A549 (cell line): ENCODE measurements around the gene BCAS1. TPM values are rescaled to one million over a fixed set of nuclear protein-coding genes. Genes with fewer than 3 reads are reported as not detected.
A peak's percentile ranks its signal among the peaks of the same experiment; 100 is the strongest.

Source experiments
- ATAC-seq, 2 experiments: fragments of 200-7000 bp in 1 of 2; fragments of >200 bp in 1 of 2; cut with Nextera tagmentation in 1 of 2; cut with Tn5 transposase in 1 of 2; 3 replicates each; pipeline versions ENCODE4 v1.8.0 to v1.9.1; 2018 to 2020; ENCODE audit warnings: mild to moderate bottlenecking in 1 of 2, moderate library complexity in 1 of 2
- CTCF ChIA-PET: fragments of 300-600 bp; sonication (Branson Sonifier 250); formaldehyde crosslinking; extraction: SDS; loops from one replicate; lab custom pipeline; 2021; ENCODE audit warnings: antibody characterized with exemption, inconsistent platforms; lab: Yijun Ruan, JAX
- POLR2A ChIA-PET: fragments of 350-600 bp; formaldehyde crosslinking; extraction: SDS; loops from one replicate; lab custom pipeline; 2021; ENCODE audit warnings: antibody characterized with exemption, inconsistent platforms; lab: Yijun Ruan, JAX
- DNase-seq, 2 experiments: peaks; one replicate each; pipeline versions ENCODE4 v3.0.0 to v3.0.0-alpha.2; 2011 to 2016; ENCODE audit warnings: low read depth in 1 of 2, low spot score in 1 of 2
- FAIRE-seq: peaks from 2 replicates; lab custom pipeline; 2011; peaks lifted over from hg19 to GRCh38; lab: Jason Lieb, UNC
- H3K27ac ChIP-seq, 2 experiments: fragments of >200 bp; sonication (Bioruptor Twin); formaldehyde crosslinking; 3 replicates each; pipeline ENCODE4 v1.5.1; 2016 to 2017
- H3K4me1 ChIP-seq: fragments of >200 bp; sonication (Bioruptor Twin); formaldehyde crosslinking; 3 replicates; pipeline ENCODE4 v1.6.1; 2016
- H3K4me2 ChIP-seq: fragments of >200 bp; sonication (Bioruptor Twin); formaldehyde crosslinking; 3 replicates; pipeline ENCODE4 v1.6.1; 2016
- H3K4me3 ChIP-seq: fragments of >200 bp; sonication (Bioruptor Twin); formaldehyde crosslinking; 3 replicates; pipeline ENCODE4 v1.5.1; 2016
- H3K9me3 ChIP-seq: fragments of >200 bp; sonication (Bioruptor Twin); formaldehyde crosslinking; 3 replicates; pipeline ENCODE4 v1.6.1; 2016
- BHLHE40 ChIP-seq: IDR thresholded peaks from 2 replicates; pipeline ENCODE4 v1.6.1; 2012; ENCODE audit warnings: low read depth, low read length, inconsistent platforms
- CBX8 ChIP-seq: fragments of 200-600 bp; sonication (generic); IDR thresholded peaks from 2 replicates; pipeline ENCODE4 v1.6.1; 2016
- CEBPB ChIP-seq, 2 experiments: fragments of >200 bp in 1 of 2; sonication (Bioruptor Twin) in 1 of 2; formaldehyde crosslinking in 1 of 2; IDR thresholded peaks; 2 replicates each; pipeline ENCODE4 v1.6.1; 2012 to 2016
- CHD2 ChIP-seq: fragments of 150-350 bp; IDR thresholded peaks from 2 replicates; pipeline ENCODE4 v1.6.1; 2014; ENCODE audit warnings: low read length; ENCODE audit not compliant: partially characterized antibody
- CHD4 ChIP-seq: fragments of 200-600 bp; sonication (generic); IDR thresholded peaks from 2 replicates; pipeline ENCODE4 v1.6.1; 2016; ENCODE audit warnings: antibody characterized with exemption, mild to moderate bottlenecking, borderline replicate concordance
- EHMT2 ChIP-seq: fragments of 200-600 bp; sonication (generic); IDR thresholded peaks from 2 replicates; pipeline ENCODE4 v1.6.1; 2016; ENCODE audit warnings: antibody characterized with exemption, low read depth, mild to moderate bottlenecking, moderate library complexity
- FOSB ChIP-seq: fragments of 250-450 bp; sonication (Bioruptor Pico); IDR thresholded peaks from 2 replicates; pipeline ENCODE4 v1.5.0; 2020; ENCODE audit warnings: mild to moderate bottlenecking, moderate library complexity
- FOSL2 ChIP-seq, 2 experiments: fragments of 450-650 bp in 1 of 2; fragments of >200 bp in 1 of 2; sonication (Bioruptor Twin) in 1 of 2; formaldehyde crosslinking; IDR thresholded peaks; 2 replicates each; pipeline versions ENCODE4 v1.5.0 to v1.6.1; 2016 to 2020; ENCODE audit warnings: mild to moderate bottlenecking in 1 of 2, moderate library complexity in 1 of 2
- GATA3 ChIP-seq: IDR thresholded peaks from 2 replicates; pipeline ENCODE4 v1.6.1; 2012; ENCODE audit warnings: borderline replicate concordance
- HDAC2 ChIP-seq: fragments of 200-600 bp; sonication (generic); IDR thresholded peaks from 2 replicates; pipeline ENCODE4 v1.6.1; 2016
- HEYL ChIP-seq: fragments of 250-450 bp; sonication (Bioruptor Pico); IDR thresholded peaks from 2 replicates; pipeline ENCODE4 v1.8.0; 2021; ENCODE audit warnings: mild to moderate bottlenecking, moderate library complexity
- HOXB13 ChIP-seq: fragments of 250-450 bp; sonication (Bioruptor Pico); IDR thresholded peaks from 2 replicates; pipeline ENCODE4 v1.5.0; 2020; ENCODE audit warnings: low read depth, mild to moderate bottlenecking, moderate library complexity
- HOXB5 ChIP-seq: fragments of 250-450 bp; sonication (Bioruptor Pico); IDR thresholded peaks from 2 replicates; pipeline ENCODE4 v1.5.0; 2020; ENCODE audit warnings: mild to moderate bottlenecking, moderate library complexity
- JUNB ChIP-seq: fragments of >200 bp; sonication (Bioruptor Twin); formaldehyde crosslinking; IDR thresholded peaks from 2 replicates; pipeline ENCODE4 v1.6.1; 2016
- KDM5A ChIP-seq: fragments of 200-600 bp; sonication (generic); IDR thresholded peaks from 2 replicates; pipeline ENCODE4 v1.6.1; 2016; ENCODE audit warnings: antibody characterized with exemption, mild to moderate bottlenecking
- MAFK ChIP-seq: fragments of 450-650 bp; IDR thresholded peaks from 2 replicates; pipeline ENCODE4 v1.6.1; 2014; ENCODE audit not compliant: partially characterized antibody
- MAZ ChIP-seq: fragments of 150-350 bp; IDR thresholded peaks from 2 replicates; pipeline ENCODE4 v1.6.1; 2014; ENCODE audit warnings: antibody characterized with exemption, low read depth, low read length, borderline replicate concordance
- MYC ChIP-seq: IDR thresholded peaks from 2 replicates; pipeline ENCODE4 v1.6.1; 2012; ENCODE audit warnings: mild to moderate bottlenecking, inconsistent platforms, low read length, improper control_type of control experiment, borderline replicate concordance
- PHF8 ChIP-seq: fragments of 200-600 bp; sonication (generic); IDR thresholded peaks from 2 replicates; pipeline ENCODE4 v1.6.1; 2016; ENCODE audit warnings: low read depth, mild to moderate bottlenecking, antibody characterized with exemption, moderate library complexity, borderline replicate concordance
- POLR2AphosphoS2 ChIP-seq: conservative IDR thresholded peaks from 2 replicates; pipeline ENCODE4 v1.6.1; 2012; ENCODE audit warnings: low read length, improper control_type of control experiment, inconsistent platforms
- RAD21 ChIP-seq, 2 experiments: fragments of >200 bp in 1 of 2; sonication (Bioruptor Twin) in 1 of 2; formaldehyde crosslinking in 1 of 2; IDR thresholded peaks in 1 of 2; conservative IDR thresholded peaks in 1 of 2; 2 replicates in 1 of 2; 3 replicates in 1 of 2; pipeline ENCODE4 v1.6.1; 2012 to 2018; ENCODE audit warnings: inconsistent platforms in 1 of 2
- RARB ChIP-seq: fragments of 250-450 bp; sonication (Bioruptor Pico); IDR thresholded peaks from 2 replicates; pipeline ENCODE4 v1.8.0; 2021; ENCODE audit warnings: mild to moderate bottlenecking, moderate library complexity
- SMC3 ChIP-seq: fragments of >200 bp; sonication (Bioruptor Twin); formaldehyde crosslinking; IDR thresholded peaks from 3 replicates; pipeline ENCODE4 v1.6.1; 2018; ENCODE audit warnings: inconsistent platforms
- ZFP36 ChIP-seq: fragments of 450-650 bp; IDR thresholded peaks from 2 replicates; pipeline ENCODE4 v1.6.1; 2014; ENCODE audit warnings: borderline replicate concordance; ENCODE audit not compliant: partially characterized antibody
- ZNF302 ChIP-seq: fragments of 250-450 bp; sonication (Bioruptor Pico); IDR thresholded peaks from 2 replicates; pipeline ENCODE4 v1.9.0; 2021; ENCODE audit warnings: inconsistent platforms, mild to moderate bottlenecking, moderate library complexity
- WGBS: methylation state at CpG from one replicate; pipeline ENCODE4 v1.1.6; 2017; ENCODE audit errors: missing lambda C conversion rate; 5-methylcytosine and 5-hydroxymethylcytosine counted together
- polyA plus RNA-seq, 4 experiments: library from polyadenylated mRNA; depleted of rRNA in 3 of 4; stranded (reverse); fragments of >200 nt; fragmentation: RNase III in 1 of 4; extraction: RNeasy Plus Mini Kit Qiagen cat#74134 plus additional on column Dnase treatment in 1 of 4; gene quantifications; 2 replicates in 3 of 4; 3 replicates in 1 of 4; pipeline ENCODE4 v1.2.3, GENCODE V29; 2011 to 2017
- TF ChIP-seq, protein P1 (sequence below): IDR thresholded peaks from 2 replicates; pipeline ENCODE4 v1.6.1; 2012; ENCODE audit warnings: low read depth, borderline replicate concordance
- TF ChIP-seq, protein P2 (sequence below): IDR thresholded peaks from 2 replicates; pipeline ENCODE4 v1.6.1; 2012
- TF ChIP-seq, protein P3 (sequence below): fragments of 450-650 bp; IDR thresholded peaks from 2 replicates; pipeline ENCODE4 v1.6.1; 2014; ENCODE audit warnings: antibody characterized with exemption
- TF ChIP-seq, protein P4 (sequence below): fragments of >200 bp; sonication (Bioruptor Twin); formaldehyde crosslinking; IDR thresholded peaks from 3 replicates; pipeline ENCODE4 v1.5.1; 2016
- TF ChIP-seq, protein P5 (sequence below): fragments of 250-450 bp; sonication (Bioruptor Pico); IDR thresholded peaks from 2 replicates; pipeline ENCODE4 v1.5.0; 2020; ENCODE audit warnings: low read depth, mild to moderate bottlenecking, moderate library complexity
- TF ChIP-seq, protein P6 (sequence below): fragments of 150-350 bp; IDR thresholded peaks from 2 replicates; pipeline ENCODE4 v1.6.1; 2014; ENCODE audit warnings: low read depth, mild to moderate bottlenecking, low read length
- TF ChIP-seq, protein P7 (sequence below): fragments of >200 bp; sonication (Bioruptor Twin); formaldehyde crosslinking; IDR thresholded peaks from 2 replicates; pipeline ENCODE4 v1.6.1; 2016

Gene BCAS1
- polyA plus RNA-seq, 2 of the 4 experiments (the other 2 are of a cell fraction) = 1.4 to 3.9 TPM

DNA sequence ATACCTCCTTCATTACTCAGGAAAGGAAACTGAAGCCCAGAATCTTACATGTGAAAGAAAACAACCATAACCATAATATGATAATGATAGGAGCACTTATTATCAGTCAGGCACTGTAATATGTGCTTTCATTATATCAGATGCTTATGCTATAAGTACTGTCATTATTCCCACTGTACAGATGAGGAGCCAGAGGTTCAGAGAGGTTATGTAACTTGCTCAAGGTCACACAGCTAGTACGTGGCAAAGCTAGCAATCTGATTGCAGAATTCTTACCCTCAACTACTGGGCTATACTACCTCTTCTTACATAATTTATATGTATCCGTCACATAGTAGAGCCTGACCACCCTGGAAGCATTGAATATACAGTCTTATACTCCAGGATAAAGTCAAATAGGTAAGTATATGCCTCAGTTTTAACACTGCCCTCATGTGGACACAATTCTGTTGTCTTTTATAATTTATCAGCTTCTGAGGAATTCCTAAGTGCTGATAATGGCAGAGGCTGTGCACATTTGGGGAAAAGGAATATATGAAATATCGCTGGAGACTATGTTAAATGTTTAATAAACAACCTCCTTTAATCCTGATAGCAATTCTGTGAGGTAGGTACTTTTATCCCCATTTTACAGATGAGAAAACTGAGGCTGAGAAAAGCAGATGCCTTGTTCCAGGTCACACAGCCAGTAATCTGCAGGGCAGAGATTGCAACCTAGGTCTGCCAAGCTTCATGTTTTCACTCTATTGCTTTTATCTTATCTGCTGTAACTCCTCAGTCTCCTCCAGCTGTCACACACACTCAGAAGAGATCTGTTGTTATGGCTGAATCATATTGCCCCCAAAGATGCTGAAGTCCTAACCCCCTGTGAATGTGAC is 13.4 kb downstream of the BCAS1 start:
- no peak for TF ChIP-seq HDAC2
- no peak for TF ChIP-seq BHLHE40
- no peak for TF ChIP-seq CEBPB (IDR thresholded peaks at IDR 0.05)
- no peak for TF ChIP-seq CHD2
- TF ChIP-seq ZFP36 = peak; percentile 38
- TF ChIP-seq, protein P1, sequence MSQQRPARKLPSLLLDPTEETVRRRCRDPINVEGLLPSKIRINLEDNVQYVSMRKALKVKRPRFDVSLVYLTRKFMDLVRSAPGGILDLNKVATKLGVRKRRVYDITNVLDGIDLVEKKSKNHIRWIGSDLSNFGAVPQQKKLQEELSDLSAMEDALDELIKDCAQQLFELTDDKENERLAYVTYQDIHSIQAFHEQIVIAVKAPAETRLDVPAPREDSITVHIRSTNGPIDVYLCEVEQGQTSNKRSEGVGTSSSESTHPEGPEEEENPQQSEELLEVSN = no peak
- 0 out of 3 replicates have a peak, but pooled peaks have one; percentile 10 for TF ChIP-seq SMC3
- TF ChIP-seq, protein P2, sequence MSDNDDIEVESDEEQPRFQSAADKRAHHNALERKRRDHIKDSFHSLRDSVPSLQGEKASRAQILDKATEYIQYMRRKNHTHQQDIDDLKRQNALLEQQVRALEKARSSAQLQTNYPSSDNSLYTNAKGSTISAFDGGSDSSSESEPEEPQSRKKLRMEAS = no peak
- no peak for TF ChIP-seq EHMT2
- TF ChIP-seq GATA3 = no peak
- no peak for TF ChIP-seq ZNF302
- no peak for TF ChIP-seq MAZ
- no peak for TF ChIP-seq HOXB13 (CRISPR knock-in tag)
- TF ChIP-seq, protein P3, sequence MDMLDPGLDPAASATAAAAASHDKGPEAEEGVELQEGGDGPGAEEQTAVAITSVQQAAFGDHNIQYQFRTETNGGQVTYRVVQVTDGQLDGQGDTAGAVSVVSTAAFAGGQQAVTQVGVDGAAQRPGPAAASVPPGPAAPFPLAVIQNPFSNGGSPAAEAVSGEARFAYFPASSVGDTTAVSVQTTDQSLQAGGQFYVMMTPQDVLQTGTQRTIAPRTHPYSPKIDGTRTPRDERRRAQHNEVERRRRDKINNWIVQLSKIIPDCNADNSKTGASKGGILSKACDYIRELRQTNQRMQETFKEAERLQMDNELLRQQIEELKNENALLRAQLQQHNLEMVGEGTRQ = no peak
- no peak for TF ChIP-seq CHD4
- no peak for TF ChIP-seq JUNB
- TF ChIP-seq PHF8 = no peak
- TF ChIP-seq, protein P4, sequence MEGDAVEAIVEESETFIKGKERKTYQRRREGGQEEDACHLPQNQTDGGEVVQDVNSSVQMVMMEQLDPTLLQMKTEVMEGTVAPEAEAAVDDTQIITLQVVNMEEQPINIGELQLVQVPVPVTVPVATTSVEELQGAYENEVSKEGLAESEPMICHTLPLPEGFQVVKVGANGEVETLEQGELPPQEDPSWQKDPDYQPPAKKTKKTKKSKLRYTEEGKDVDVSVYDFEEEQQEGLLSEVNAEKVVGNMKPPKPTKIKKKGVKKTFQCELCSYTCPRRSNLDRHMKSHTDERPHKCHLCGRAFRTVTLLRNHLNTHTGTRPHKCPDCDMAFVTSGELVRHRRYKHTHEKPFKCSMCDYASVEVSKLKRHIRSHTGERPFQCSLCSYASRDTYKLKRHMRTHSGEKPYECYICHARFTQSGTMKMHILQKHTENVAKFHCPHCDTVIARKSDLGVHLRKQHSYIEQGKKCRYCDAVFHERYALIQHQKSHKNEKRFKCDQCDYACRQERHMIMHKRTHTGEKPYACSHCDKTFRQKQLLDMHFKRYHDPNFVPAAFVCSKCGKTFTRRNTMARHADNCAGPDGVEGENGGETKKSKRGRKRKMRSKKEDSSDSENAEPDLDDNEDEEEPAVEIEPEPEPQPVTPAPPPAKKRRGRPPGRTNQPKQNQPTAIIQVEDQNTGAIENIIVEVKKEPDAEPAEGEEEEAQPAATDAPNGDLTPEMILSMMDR = no peak
- no peak for TF ChIP-seq POLR2AphosphoS2
- TF ChIP-seq RAD21 (conservative IDR thresholded peaks at IDR 0.05 in 1 of 2, IDR thresholded peaks at IDR 0.05 in 1 of 2) = peak in 1 of 2 experiments; percentile 7; a peak in 1 of 5 replicates
- no peak overlapping the region for H3K27ac ChIP-seq
- H3K4me3 ChIP-seq = no peak overlapping the region
- H3K4me1 ChIP-seq = peaks cover 9% of the 10 kb centered on the region
- peak; percentile 51 for FAIRE-seq
- H3K4me2 ChIP-seq = no peak overlapping the region
- ATAC-seq = no peak
- POLR2A ChIA-PET = no interaction called here
- no peaks in the 10 kb centered on the region for H3K9me3 ChIP-seq
- no peak for DNase-seq
- WGBS = 79% methylated on average over 3 of the region's 3 CpGs
- CTCF ChIA-PET = interaction anchor here (1.5 to 2.3 kb wide), 2 partner anchors 11 to 40 kb away, joined by 5 to 6 read pairs; no protein-coding TSS in a partner anchor

DNA sequence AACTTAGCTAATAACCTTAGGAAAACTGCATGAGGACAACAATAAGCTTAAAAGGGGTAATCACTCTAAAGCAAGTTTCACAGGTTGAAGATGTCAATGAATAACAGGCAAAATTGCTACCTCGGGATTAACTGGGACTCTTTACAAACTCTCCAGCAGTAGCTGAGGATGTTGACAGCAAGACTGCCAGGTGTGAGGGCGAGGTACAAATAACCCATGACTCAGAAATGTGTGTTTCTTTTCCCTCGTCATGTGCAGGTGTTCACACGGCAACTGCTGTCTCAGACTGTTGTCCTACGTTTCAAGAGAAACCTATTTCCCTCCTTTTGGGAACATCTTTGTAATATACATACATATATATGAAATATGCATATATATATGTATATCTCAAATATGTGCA is 15.9 kb downstream of the BCAS1 start:
- CTCF ChIA-PET = interaction anchor here (0.9 to 1.3 kb wide), 3 partner anchors 9 to 13 kb away, joined by 3 to 4 read pairs (median 3); no protein-coding TSS in a partner anchor
- H3K4me1 ChIP-seq = no peaks in the 10 kb centered on the region
- POLR2A ChIA-PET = no interaction called here
- no peak for FAIRE-seq
- no peaks in the 10 kb centered on the region for H3K9me3 ChIP-seq
- H3K27ac ChIP-seq = no peak overlapping the region
- WGBS = 65% methylated on average over 5 of the region's 5 CpGs
- no peak overlapping the region for H3K4me3 ChIP-seq
- no peak overlapping the region for H3K4me2 ChIP-seq
- no peak for ATAC-seq
- no peak for DNase-seq
- TF ChIP-seq POLR2AphosphoS2 (no peak), RARB (CRISPR knock-in tag) (no peak), HOXB5 (CRISPR knock-in tag) (no peak), PHF8 (no peak), KDM5A (no peak), MAFK (no peak), CBX8 (no peak), MAZ (no peak), JUNB (no peak), MYC (no peak), EHMT2 (no peak), HEYL (no peak), FOSB (CRISPR knock-in tag) (no peak), FOSL2 (IDR thresholded peaks at IDR 0.05) (no peak), FOSL2 (CRISPR knock-in tag; IDR thresholded peaks at IDR 0.05) (no peak)
- TF ChIP-seq, protein P5, sequence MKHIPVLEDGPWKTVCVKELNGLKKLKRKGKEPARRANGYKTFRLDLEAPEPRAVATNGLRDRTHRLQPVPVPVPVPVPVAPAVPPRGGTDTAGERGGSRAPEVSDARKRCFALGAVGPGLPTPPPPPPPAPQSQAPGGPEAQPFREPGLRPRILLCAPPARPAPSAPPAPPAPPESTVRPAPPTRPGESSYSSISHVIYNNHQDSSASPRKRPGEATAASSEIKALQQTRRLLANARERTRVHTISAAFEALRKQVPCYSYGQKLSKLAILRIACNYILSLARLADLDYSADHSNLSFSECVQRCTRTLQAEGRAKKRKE (CRISPR knock-in tag) = no peak
- TF ChIP-seq, protein P6, sequence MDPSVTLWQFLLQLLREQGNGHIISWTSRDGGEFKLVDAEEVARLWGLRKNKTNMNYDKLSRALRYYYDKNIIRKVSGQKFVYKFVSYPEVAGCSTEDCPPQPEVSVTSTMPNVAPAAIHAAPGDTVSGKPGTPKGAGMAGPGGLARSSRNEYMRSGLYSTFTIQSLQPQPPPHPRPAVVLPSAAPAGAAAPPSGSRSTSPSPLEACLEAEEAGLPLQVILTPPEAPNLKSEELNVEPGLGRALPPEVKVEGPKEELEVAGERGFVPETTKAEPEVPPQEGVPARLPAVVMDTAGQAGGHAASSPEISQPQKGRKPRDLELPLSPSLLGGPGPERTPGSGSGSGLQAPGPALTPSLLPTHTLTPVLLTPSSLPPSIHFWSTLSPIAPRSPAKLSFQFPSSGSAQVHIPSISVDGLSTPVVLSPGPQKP = no peak
- TF ChIP-seq, protein P7, sequence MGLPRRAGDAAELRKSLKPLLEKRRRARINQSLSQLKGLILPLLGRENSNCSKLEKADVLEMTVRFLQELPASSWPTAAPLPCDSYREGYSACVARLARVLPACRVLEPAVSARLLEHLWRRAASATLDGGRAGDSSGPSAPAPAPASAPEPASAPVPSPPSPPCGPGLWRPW = no peak
- TF ChIP-seq, all 56 proteins: peak for 0
